HCT116 (cell line): Measurements from ENCODE around the gene MTFR2. TPM values are rescaled to one million over a fixed set of nuclear protein-coding genes. Genes with fewer than 3 reads are reported as not detected.

Source experiments
- ATAC-seq: fragments of 200-7000 bp; cut with Tn5 transposase; 2 replicates; pipeline ENCODE4 v1.9.1; 2020; ENCODE audit warnings: mild to moderate bottlenecking, moderate library complexity
- BruUV-seq: library from RNA; stranded (reverse); fragments of 400-500 nt; replicated peaks from 2 replicates; lab custom pipeline; 2021; lab: Mats Ljungman, UMichigan
- CTCF ChIA-PET: fragments of 300-600 bp; sonication (Branson Sonifier 250); formaldehyde crosslinking; loops from one replicate; lab custom pipeline; 2021; ENCODE audit warnings: antibody characterized with exemption; lab: Charles Lee
- POLR2A ChIA-PET: fragments of 300-600, 350-600 bp; sonication (Branson Sonifier 250); formaldehyde crosslinking; loops from one replicate; lab custom pipeline; 2021; ENCODE audit warnings: antibody characterized with exemption; lab: Charles Lee
- RAD21 ChIA-PET, 2 experiments: fragments of 300-600 bp; sonication (Branson Sonifier 250); formaldehyde crosslinking; loops; one replicate each; lab custom pipeline; 2023; ENCODE audit warnings: low total read pairs in 2 of 2; ENCODE audit not compliant: uncharacterized antibody in 2 of 2, unreplicated experiment in 2 of 2, low non-redundant PET in 1 of 2; lab: Charles Lee
- DNase-seq: peaks from one replicate; pipeline ENCODE4 v3.0.0-alpha.2; 2010; ENCODE audit warnings: low read depth, low spot score
- H2AFZ ChIP-seq: fragments of 200-600 bp; shearing (Covaris generic), sonication (generic); 2 replicates; pipeline ENCODE4 v1.6.1; 2017; ENCODE audit warnings: low read depth, mixed run types, mixed read lengths, antibody characterized with exemption, low read length; ENCODE audit not compliant: poor library complexity, severe bottlenecking
- H3K27ac ChIP-seq: 2 replicates; pipeline ENCODE4 v1.5.1; 2012; ENCODE audit warnings: low read depth, low read length
- H3K27me3 ChIP-seq: fragments of 200-600 bp; sonication (generic); 2 replicates; pipeline ENCODE4 v1.6.1; 2016; ENCODE audit warnings: mixed run types, low read length, mixed read lengths; ENCODE audit not compliant: insufficient read depth
- H3K36me3 ChIP-seq, 2 experiments: fragments of 200-500 bp in 1 of 2; fragments of 200-600 bp in 1 of 2; sonication (Bioruptor generic) in 1 of 2; sonication (generic) in 1 of 2; 2 replicates each; pipeline versions ENCODE4 v1.5.1 to v1.6.1; 2014 to 2016; ENCODE audit warnings: low read length in 2 of 2, inconsistent platforms in 1 of 2, mixed read lengths in 1 of 2, mixed run types in 1 of 2; ENCODE audit not compliant: insufficient read depth in 2 of 2, control insufficient read depth in 1 of 2
- H3K4me1 ChIP-seq, 2 experiments: fragments of 200-600 bp in 1 of 2; sonication (generic) in 1 of 2; 2 replicates each; pipeline versions ENCODE4 v1.5.1 to v1.6.1; 2012 to 2017; ENCODE audit warnings: low read length in 2 of 2, inconsistent platforms in 1 of 2, mild to moderate bottlenecking in 1 of 2, mixed read lengths in 1 of 2, mixed run types in 1 of 2, moderate library complexity in 1 of 2; ENCODE audit not compliant: insufficient read depth in 2 of 2, control insufficient read depth in 1 of 2
- H3K4me2 ChIP-seq: fragments of 200-600 bp; sonication (generic); 2 replicates; pipeline ENCODE4 v1.6.1; 2017; ENCODE audit warnings: mixed run types, low read length, mixed read lengths
- H3K4me3 ChIP-seq, 2 experiments: fragments of 200-600 bp in 1 of 2; sonication (generic) in 1 of 2; replicated peaks in 1 of 2; 2 replicates each; pipeline ENCODE4 v1.5.1; 2011 to 2016; ENCODE audit warnings: low read length in 2 of 2, control low read depth in 1 of 2, low read depth in 1 of 2, mild to moderate bottlenecking in 1 of 2, mixed read lengths in 1 of 2, mixed run types in 1 of 2
- H3K79me2 ChIP-seq: fragments of 200-600 bp; sonication (generic); 2 replicates; pipeline ENCODE4 v1.6.1; 2017; ENCODE audit warnings: mild to moderate bottlenecking, mixed run types, low read length, moderate library complexity, mixed read lengths; ENCODE audit not compliant: insufficient read depth
- H3K9ac ChIP-seq: fragments of 200-600 bp; sonication (generic); 2 replicates; pipeline ENCODE4 v1.6.1; 2016; ENCODE audit warnings: low read length, mixed read lengths
- H3K9me2 ChIP-seq: fragments of 200-600 bp; sonication (generic), shearing (Covaris generic); 2 replicates; pipeline ENCODE4 v1.6.1; 2017; ENCODE audit warnings: mixed run types, mild to moderate bottlenecking, moderate library complexity; ENCODE audit not compliant: insufficient read depth
- H3K9me3 ChIP-seq, 2 experiments: fragments of 200-500 bp in 1 of 2; fragments of 200-600 bp in 1 of 2; sonication (Bioruptor generic) in 1 of 2; sonication (generic) in 1 of 2; 2 replicates each; pipeline ENCODE4 v1.6.1; 2014 to 2017; ENCODE audit warnings: low read length in 2 of 2, mixed read lengths in 2 of 2, inconsistent platforms in 1 of 2, low read depth in 1 of 2, mild to moderate bottlenecking in 1 of 2, mixed run types in 1 of 2, moderate library complexity in 1 of 2; ENCODE audit not compliant: control insufficient read depth in 1 of 2, insufficient read depth in 1 of 2
- H4K20me1 ChIP-seq: fragments of 200-600 bp; sonication (generic), shearing (Covaris generic); 2 replicates; pipeline ENCODE4 v1.6.1; 2017; ENCODE audit warnings: mixed run types, mild to moderate bottlenecking, moderate library complexity; ENCODE audit not compliant: insufficient read depth
- CEBPB ChIP-seq: IDR thresholded peaks from 2 replicates; pipeline ENCODE4 v1.6.1; 2012; ENCODE audit warnings: low read depth
- EGR1 ChIP-seq: IDR thresholded peaks from 2 replicates; pipeline ENCODE4 v1.6.1; 2012; ENCODE audit warnings: low read depth
- ELF1 ChIP-seq: IDR thresholded peaks from 2 replicates; pipeline ENCODE4 v1.6.1; 2012; ENCODE audit warnings: low read depth, borderline replicate concordance
- EZH2phosphoT487 ChIP-seq: fragments of 200-600 bp; IDR thresholded peaks from 2 replicates; pipeline ENCODE4 v1.6.1; 2018; ENCODE audit warnings: antibody characterized with exemption, borderline replicate concordance
- FOSL1 ChIP-seq: IDR thresholded peaks from 2 replicates; pipeline ENCODE4 v1.6.1; 2012; ENCODE audit warnings: low read depth
- POLR2A ChIP-seq: IDR thresholded peaks from 2 replicates; pipeline ENCODE4 v1.7.0; 2011; ENCODE audit warnings: borderline replicate concordance; ENCODE audit not compliant: insufficient read depth, insufficient read length; ENCODE audit errors: extremely low read depth
- POLR2AphosphoS5 ChIP-seq: IDR thresholded peaks from 2 replicates; pipeline ENCODE4 v1.6.1; 2011; ENCODE audit warnings: mild to moderate bottlenecking, low read depth, low read length, moderate library complexity
- RAD21 ChIP-seq: IDR thresholded peaks from 2 replicates; pipeline ENCODE4 v1.6.1; 2012; ENCODE audit warnings: low read depth, mild to moderate bottlenecking
- SP1 ChIP-seq: IDR thresholded peaks from 2 replicates; pipeline ENCODE4 v1.6.1; 2012; ENCODE audit warnings: low read depth
- TCF7L2 ChIP-seq: IDR thresholded peaks from 2 replicates; pipeline ENCODE4 v1.7.0; 2011; ENCODE audit warnings: borderline replicate concordance, inconsistent platforms; ENCODE audit not compliant: insufficient read depth, insufficient read length; ENCODE audit errors: extremely low read depth
- YY1 ChIP-seq: IDR thresholded peaks from 2 replicates; pipeline ENCODE4 v1.6.1; 2011; ENCODE audit warnings: low read length, low read depth, moderate library complexity, mild to moderate bottlenecking; ENCODE audit not compliant: insufficient replicate concordance; ENCODE audit errors: extremely low read depth
- ZFX ChIP-seq: fragments of 450-650 bp; IDR thresholded peaks from 2 replicates; pipeline ENCODE4 v1.6.1; 2017
- ZNF274 ChIP-seq: fragments of 200-500 bp; sonication (Bioruptor generic); IDR thresholded peaks from 2 replicates; pipeline ENCODE4 v1.6.1; 2014; ENCODE audit warnings: mild to moderate bottlenecking, low read depth, low read length, inconsistent platforms
- intact Hi-C: fragments of 100-400 bp; cut with micrococcal nuclease; formaldehyde crosslinking; loops from 2 replicates; pipeline ENCODE4 v1.10.0; 2022
- total RNA-seq: library from RNA; stranded (reverse); gene quantifications from one replicate; pipeline ENCODE4 v1.2.1, GENCODE V29; 2021; ENCODE audit not compliant: unreplicated experiment
- TF ChIP-seq, protein P1 (sequence below), 3 experiments: fragments of 200-600 bp in 1 of 3; sonication (generic) in 1 of 3; IDR thresholded peaks in 2 of 3; conservative IDR thresholded peaks in 1 of 3; 2 replicates each; pipeline ENCODE4 v1.5.1; 2012 to 2017; ENCODE audit warnings: low read depth in 2 of 3, low read length in 2 of 3, antibody characterized with exemption in 1 of 3, borderline replicate concordance in 1 of 3, control low read depth in 1 of 3, mild to moderate bottlenecking in 1 of 3, mixed read lengths in 1 of 3, mixed run types in 1 of 3, moderate library complexity in 1 of 3; ENCODE audit not compliant: insufficient read depth in 1 of 3
- TF ChIP-seq, protein P2 (sequence below): IDR thresholded peaks from 2 replicates; pipeline ENCODE4 v1.6.1; 2012
- TF ChIP-seq, protein P3 (sequence below): IDR thresholded peaks from 2 replicates; pipeline ENCODE4 v1.6.1; 2011; ENCODE audit warnings: mild to moderate bottlenecking, low read length, moderate library complexity; ENCODE audit not compliant: insufficient replicate concordance; ENCODE audit errors: extremely low read depth

Gene MTFR2
- total RNA-seq, 1 experiment from 2014 or later: 13.2 TPM

- no peak overlapping the region for H3K4me2 ChIP-seq
- no peaks in the 10 kb centered on the region for H3K27me3 ChIP-seq
- H3K4me3 ChIP-seq: no peak overlapping the region
- H3K36me3 ChIP-seq: no peaks in the 10 kb centered on the region
- no peak overlapping the region for H2AFZ ChIP-seq
- no peaks in the 10 kb centered on the region for H3K79me2 ChIP-seq
- BruUV-seq: no TSS peak
- intact Hi-C loops: no loop called here
- H3K9me2 ChIP-seq: no peaks in the 10 kb centered on the region
- H3K27ac ChIP-seq: no peak overlapping the region
- ChIA-PET CTCF (no interaction called here), POLR2A (no interaction called here), RAD21 (no interaction called here)
- TF ChIP-seq TCF7L2 (no peak), CEBPB (no peak), POLR2A (no peak), FOSL1 (no peak), YY1 (no peak), ZFX (no peak)
- TF ChIP-seq, protein P1, sequence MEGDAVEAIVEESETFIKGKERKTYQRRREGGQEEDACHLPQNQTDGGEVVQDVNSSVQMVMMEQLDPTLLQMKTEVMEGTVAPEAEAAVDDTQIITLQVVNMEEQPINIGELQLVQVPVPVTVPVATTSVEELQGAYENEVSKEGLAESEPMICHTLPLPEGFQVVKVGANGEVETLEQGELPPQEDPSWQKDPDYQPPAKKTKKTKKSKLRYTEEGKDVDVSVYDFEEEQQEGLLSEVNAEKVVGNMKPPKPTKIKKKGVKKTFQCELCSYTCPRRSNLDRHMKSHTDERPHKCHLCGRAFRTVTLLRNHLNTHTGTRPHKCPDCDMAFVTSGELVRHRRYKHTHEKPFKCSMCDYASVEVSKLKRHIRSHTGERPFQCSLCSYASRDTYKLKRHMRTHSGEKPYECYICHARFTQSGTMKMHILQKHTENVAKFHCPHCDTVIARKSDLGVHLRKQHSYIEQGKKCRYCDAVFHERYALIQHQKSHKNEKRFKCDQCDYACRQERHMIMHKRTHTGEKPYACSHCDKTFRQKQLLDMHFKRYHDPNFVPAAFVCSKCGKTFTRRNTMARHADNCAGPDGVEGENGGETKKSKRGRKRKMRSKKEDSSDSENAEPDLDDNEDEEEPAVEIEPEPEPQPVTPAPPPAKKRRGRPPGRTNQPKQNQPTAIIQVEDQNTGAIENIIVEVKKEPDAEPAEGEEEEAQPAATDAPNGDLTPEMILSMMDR (IDR thresholded peaks at IDR 0.05 in 2 of 3, conservative IDR thresholded peaks at IDR 0.05 in 1 of 3; ENCODE audit: borderline replicate concordance in 1 of 3, insufficient read depth in 1 of 3, low read depth in 2 of 3, low read length in 2 of 3): no peak
- no peaks in the 10 kb centered on the region for H3K4me1 ChIP-seq
- H3K9ac ChIP-seq: no peak overlapping the region
- DNase-seq: no peak
- no peaks in the 10 kb centered on the region for H4K20me1 ChIP-seq
- no peaks in the 10 kb centered on the region for H3K9me3 ChIP-seq
- no peak for ATAC-seq
Measured at GRCh38 chr6:136213012-136213539, 37.0 kb downstream of the MTFR2 start.

DNA sequence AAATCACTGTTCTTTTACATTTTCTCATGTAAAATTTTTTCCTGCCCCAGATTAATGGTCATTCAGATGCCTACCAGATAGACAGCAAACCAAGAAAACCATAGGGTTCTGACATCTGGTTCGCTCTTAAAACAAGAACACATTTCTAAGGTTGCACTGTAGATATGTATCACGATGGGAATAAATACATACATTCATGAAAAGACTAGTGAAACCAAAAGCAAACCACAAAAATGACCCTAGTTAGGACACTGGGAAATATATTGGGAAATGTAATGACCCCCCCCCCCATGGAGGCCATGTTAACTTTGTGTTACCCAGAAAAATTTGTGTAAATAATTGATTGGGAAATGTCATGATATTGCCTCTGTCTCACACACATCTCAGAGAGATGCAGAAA lies 37.5 kb downstream of the MTFR2 start:
- Histone ChIP-seq H2AFZ (no peak overlapping the region), H3K4me3 (no peak overlapping the region)

More for the DNA sequence above, 37.5 kb downstream of the MTFR2 start:
- Histone ChIP-seq H3K9me2 (no peaks in the 10 kb centered on the region), H3K4me2 (no peak overlapping the region), H3K27ac (no peak overlapping the region), H3K9ac (no peak overlapping the region), H3K79me2 (no peaks in the 10 kb centered on the region), H3K36me3 (no peaks in the 10 kb centered on the region), H4K20me1 (no peaks in the 10 kb centered on the region), H3K9me3 (no peaks in the 10 kb centered on the region), H3K27me3 (no peaks in the 10 kb centered on the region), H3K4me1 (no peaks in the 10 kb centered on the region)
- TF ChIP-seq SP1 (no peak), POLR2A (no peak), ZNF274 (no peak), POLR2AphosphoS5 (no peak), FOSL1 (no peak), YY1 (no peak), ELF1 (no peak), RAD21 (no peak), EZH2phosphoT487 (no peak), EGR1 (no peak)
- TF ChIP-seq, protein P2, sequence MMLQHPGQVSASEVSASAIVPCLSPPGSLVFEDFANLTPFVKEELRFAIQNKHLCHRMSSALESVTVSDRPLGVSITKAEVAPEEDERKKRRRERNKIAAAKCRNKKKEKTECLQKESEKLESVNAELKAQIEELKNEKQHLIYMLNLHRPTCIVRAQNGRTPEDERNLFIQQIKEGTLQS: no peak
- TF ChIP-seq, protein P3, sequence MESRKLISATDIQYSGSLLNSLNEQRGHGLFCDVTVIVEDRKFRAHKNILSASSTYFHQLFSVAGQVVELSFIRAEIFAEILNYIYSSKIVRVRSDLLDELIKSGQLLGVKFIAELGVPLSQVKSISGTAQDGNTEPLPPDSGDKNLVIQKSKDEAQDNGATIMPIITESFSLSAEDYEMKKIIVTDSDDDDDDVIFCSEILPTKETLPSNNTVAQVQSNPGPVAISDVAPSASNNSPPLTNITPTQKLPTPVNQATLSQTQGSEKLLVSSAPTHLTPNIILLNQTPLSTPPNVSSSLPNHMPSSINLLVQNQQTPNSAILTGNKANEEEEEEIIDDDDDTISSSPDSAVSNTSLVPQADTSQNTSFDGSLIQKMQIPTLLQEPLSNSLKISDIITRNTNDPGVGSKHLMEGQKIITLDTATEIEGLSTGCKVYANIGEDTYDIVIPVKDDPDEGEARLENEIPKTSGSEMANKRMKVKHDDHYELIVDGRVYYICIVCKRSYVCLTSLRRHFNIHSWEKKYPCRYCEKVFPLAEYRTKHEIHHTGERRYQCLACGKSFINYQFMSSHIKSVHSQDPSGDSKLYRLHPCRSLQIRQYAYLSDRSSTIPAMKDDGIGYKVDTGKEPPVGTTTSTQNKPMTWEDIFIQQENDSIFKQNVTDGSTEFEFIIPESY: no peak
- ChIA-PET RAD21 (no interaction called here), POLR2A (no interaction called here), CTCF (no interaction called here)
- intact Hi-C loops: no loop called here
- no TSS peak for BruUV-seq
- no peak for ATAC-seq
- no peak for DNase-seq
